GM23248 (cell line): ENCODE data around the gene FOXG1.

ENCODE experiments used
- EZH2 ChIP-seq: fragments of 200-600 bp; sonication (generic); IDR thresholded peaks from 2 replicates; pipeline ENCODE4 v1.6.1; 2018; ENCODE audit warnings: antibody characterized with exemption, mild to moderate bottlenecking; ENCODE audit not compliant: insufficient read depth, poor library complexity, severe bottlenecking
- EZH2phosphoT487 ChIP-seq: fragments of 200-600 bp; sonication (generic); IDR thresholded peaks from 2 replicates; pipeline ENCODE4 v1.6.1; 2018; ENCODE audit warnings: antibody characterized with exemption, moderate library complexity, mild to moderate bottlenecking, low read depth; ENCODE audit not compliant: insufficient read depth

DNA sequence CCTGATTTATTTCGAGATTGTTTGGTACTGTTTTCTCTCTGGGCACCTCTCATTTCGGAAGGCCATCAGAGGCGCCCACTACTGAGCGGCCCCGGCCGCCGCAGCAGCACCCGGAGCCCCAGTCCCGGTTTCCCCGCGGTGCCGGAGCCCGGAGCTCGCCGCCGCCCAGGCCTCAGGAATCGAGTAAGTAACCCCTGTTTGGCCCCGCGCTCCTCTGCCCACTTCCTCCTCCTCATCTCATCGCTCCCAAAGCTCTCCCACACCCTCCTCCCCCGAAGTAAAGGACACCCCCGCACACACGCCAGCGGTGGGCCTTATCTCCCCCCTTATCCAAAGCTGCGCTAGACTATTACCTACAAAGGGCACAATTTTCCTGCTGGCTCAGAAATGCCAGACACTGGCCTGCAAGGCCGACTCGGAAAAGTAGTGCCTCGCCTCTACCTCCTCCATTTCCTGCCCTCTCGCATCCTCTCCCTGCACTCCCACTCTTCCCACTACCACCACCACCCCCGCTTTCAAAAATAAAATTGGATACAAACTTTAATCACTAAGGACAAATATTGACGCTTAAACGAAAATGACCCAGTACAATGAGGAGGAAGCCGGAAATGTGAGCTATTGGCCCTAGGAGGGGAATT is 637 bp upstream of the FOXG1 start:
- no peak for TF ChIP-seq EZH2phosphoT487
- TF ChIP-seq EZH2: peak; percentile 90
